GM12872 (cell line): Measurements from ENCODE around the gene P2RX7.

ENCODE experiments used
- CTCF ChIP-seq: IDR thresholded peaks from 3 replicates; pipeline ENCODE4 v1.5.1; 2011; ENCODE audit warnings: low read depth, mild to moderate bottlenecking, low read length, moderate library complexity; ENCODE audit not compliant: insufficient read depth

Gene P2RX7

GRCh38 chr12:121132601-121133481 is at the start of gene P2RX7:
Gene P2RX7 (plus strand): TSS chr12:121132876. CDS start chr12:121132971, 95 bp downstream.
- TF ChIP-seq CTCF: no peak

- TF ChIP-seq CTCF: no peak
These were observed 48.4 kb upstream of the P2RX7 start for GRCh38 chr12:121084229-121084628.

GRCh38 chr12:121085069-121085468 is 47.6 kb upstream of the P2RX7 start:
- TF ChIP-seq CTCF: no peak

- TF ChIP-seq CTCF: no peak
These were observed 46.9 kb upstream of the P2RX7 start for GRCh38 chr12:121085506-121086353.

- no peak for TF ChIP-seq CTCF
These were observed 45.8 kb upstream of the P2RX7 start for GRCh38 chr12:121086781-121087295.

- TF ChIP-seq CTCF: no peak
These were observed 45.0 kb upstream of the P2RX7 start for GRCh38 chr12:121087467-121088194.

GRCh38 chr12:121088195-121088585 is 44.5 kb upstream of the P2RX7 start:
- TF ChIP-seq CTCF: no peak
